Measurements from ENCODE around the gene WNT8A. TPM values are rescaled to one million over a fixed set of nuclear protein-coding genes. Genes with fewer than 3 reads are reported as not detected.

The WNT8A gene
- total RNA-seq, 1 experiment from 2014 or later: 7.5 TPM

Other genes with a start within 250 kb of the WNT8A start
- gene MYOT, start 216.2 kb upstream of the WNT8A start, total RNA-seq (2014; rRNA removed; shearing (Covaris generic)): not detected in 2 replicates
- not detected in 2 replicates for gene PKD2L2, start 194.6 kb upstream of the WNT8A start, total RNA-seq (2014; rRNA removed; shearing (Covaris generic))
- 3.8 and 6.9 TPM in 2 replicates for gene FAM13B, start 51.0 kb upstream of the WNT8A start, total RNA-seq (2014; rRNA removed; shearing (Covaris generic))
- gene NME5, start 55.4 kb downstream of the WNT8A start, total RNA-seq (2014; rRNA removed; shearing (Covaris generic)): 0.44 and 1.2 TPM in 2 replicates
- 45.2 and 50.3 TPM in 2 replicates for gene BRD8, start 94.6 kb downstream of the WNT8A start, total RNA-seq (2014; rRNA removed; shearing (Covaris generic))
- 138 and 155 TPM in 2 replicates for gene KIF20A, start 95.1 kb downstream of the WNT8A start, total RNA-seq (2014; rRNA removed; shearing (Covaris generic))
- 59.7 and 62.8 TPM in 2 replicates for gene CDC23, start 129.3 kb downstream of the WNT8A start, total RNA-seq (2014; rRNA removed; shearing (Covaris generic))
- 0.45 and 1.0 TPM in 2 replicates for gene GFRA3, start 190.6 kb downstream of the WNT8A start, total RNA-seq (2014; rRNA removed; shearing (Covaris generic))
- 36.0 and 38.7 TPM in 2 replicates for gene CDC25C, start 247.8 kb downstream of the WNT8A start, total RNA-seq (2014; rRNA removed; shearing (Covaris generic))